HG02981 (cell line): ENCODE data around the gene PRKCB.
"Not testable (repeated sequence)": the region's sequence is repeated elsewhere in the genome, so short reads cannot be mapped to it uniquely, and the experiment has no call there.

Experiments
- ATAC-seq: cut with Tn5 transposase; IDR thresholded peaks from one replicate; pipeline ENCODE4 v1.9.1; 2021; ENCODE audit warnings: mild to moderate bottlenecking, moderate library complexity; ENCODE audit not compliant: unreplicated experiment

PRKCB gene

GRCh38 chr16:24075931-24076716 lies 240.3 kb downstream of the PRKCB start:
- peak; percentile 60 for ATAC-seq

GRCh38 chr16:24077292-24077691 lies 241.5 kb downstream of the PRKCB start:
- no peak for ATAC-seq

- no peak for ATAC-seq
These were observed 242.2 kb downstream of the PRKCB start for GRCh38 chr16:24077966-24078365.

GRCh38 chr16:24085666-24086065 lies 249.9 kb downstream of the PRKCB start:
- no peak for ATAC-seq

GRCh38 chr16:24087891-24088410 lies 252.2 kb downstream of the PRKCB start:
- no peak for ATAC-seq

GRCh38 chr16:24088767-24089166 lies 253.0 kb downstream of the PRKCB start:
- no peak for ATAC-seq

- ATAC-seq = no peak
These were observed 255.3 kb downstream of the PRKCB start for GRCh38 chr16:24091125-24091524.

GRCh38 chr16:24093049-24093448 lies 257.3 kb downstream of the PRKCB start:
- ATAC-seq = no peak

- no peak for ATAC-seq
These were observed 258.9 kb downstream of the PRKCB start for GRCh38 chr16:24094660-24095059.

GRCh38 chr16:24098896-24099295 lies 263.1 kb downstream of the PRKCB start:
- ATAC-seq = no peak

GRCh38 chr16:24101431-24101830 lies 265.6 kb downstream of the PRKCB start:
- ATAC-seq = no peak

- no peak for ATAC-seq
These were observed 266.5 kb downstream of the PRKCB start for GRCh38 chr16:24102209-24102660.

- ATAC-seq = not testable (repeated sequence)
These were observed 269.7 kb downstream of the PRKCB start for GRCh38 chr16:24105471-24105870.

- not testable (repeated sequence) for ATAC-seq
These were observed 272.3 kb downstream of the PRKCB start for GRCh38 chr16:24108090-24108489.

- no peak for ATAC-seq
These were observed 276.0 kb downstream of the PRKCB start for GRCh38 chr16:24111724-24112302.

GRCh38 chr16:24113115-24113745 lies 277.4 kb downstream of the PRKCB start:
- no peak for ATAC-seq

- no peak for ATAC-seq
These were observed 279.1 kb downstream of the PRKCB start for GRCh38 chr16:24114876-24115275.

- no peak for ATAC-seq
These were observed 280.4 kb downstream of the PRKCB start for GRCh38 chr16:24116046-24116776.

- no peak for ATAC-seq
These were observed 281.2 kb downstream of the PRKCB start for GRCh38 chr16:24116989-24117388.

- no peak for ATAC-seq
These were observed 281.9 kb downstream of the PRKCB start for GRCh38 chr16:24117680-24118079.
